ENCODE data around the gene LY6G5C. TPM values are rescaled to one million over a fixed set of nuclear protein-coding genes. Genes with fewer than 3 reads are reported as not detected.

LY6G5C gene
- total and polyA plus RNA-seq, 2 of the 13 experiments (the other 11 are each of a cell fraction or from before 2014, with no cell fraction given) = 0.33 to 0.55 TPM

DNA sequence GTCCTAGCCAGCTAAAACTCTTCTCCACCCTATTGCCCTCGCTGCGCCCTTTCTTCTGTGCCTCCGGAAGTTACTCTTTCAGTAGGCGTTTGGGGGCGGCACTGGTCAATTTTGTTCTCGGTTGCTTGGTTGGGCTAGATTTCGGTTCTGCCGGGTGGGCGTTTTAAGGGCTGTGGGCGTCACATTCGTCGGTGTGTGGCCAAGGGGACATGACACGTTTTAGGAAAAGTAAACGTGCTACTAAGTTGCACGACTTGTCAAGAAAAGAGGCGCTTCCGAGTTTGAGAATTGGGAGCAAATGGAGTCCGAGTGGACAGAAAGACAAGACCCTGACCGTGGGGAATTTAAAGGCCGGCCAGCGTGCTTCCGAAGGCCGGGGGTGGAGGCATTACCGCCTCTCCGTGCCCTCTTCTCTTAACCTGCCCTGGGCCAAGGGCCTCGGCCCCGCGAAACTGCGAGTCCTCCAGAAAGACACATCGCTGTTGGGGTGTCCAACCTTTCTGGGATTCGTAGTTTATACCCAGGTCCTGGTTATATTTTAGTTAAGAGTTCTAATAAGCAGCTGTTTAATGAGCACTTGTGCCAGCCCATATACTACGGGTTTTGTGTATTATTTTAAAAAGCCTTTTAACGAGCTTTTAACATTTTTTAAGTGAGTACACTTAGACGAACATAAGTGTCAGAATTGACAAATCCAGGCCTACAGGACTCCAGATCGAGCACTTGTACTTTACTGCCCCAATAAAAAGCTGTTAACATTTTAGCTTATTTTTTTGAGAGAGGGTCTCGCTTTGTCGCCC, 27.7 kb downstream of the LY6G5C start (continued):
- TF ChIP-seq, protein P1, sequence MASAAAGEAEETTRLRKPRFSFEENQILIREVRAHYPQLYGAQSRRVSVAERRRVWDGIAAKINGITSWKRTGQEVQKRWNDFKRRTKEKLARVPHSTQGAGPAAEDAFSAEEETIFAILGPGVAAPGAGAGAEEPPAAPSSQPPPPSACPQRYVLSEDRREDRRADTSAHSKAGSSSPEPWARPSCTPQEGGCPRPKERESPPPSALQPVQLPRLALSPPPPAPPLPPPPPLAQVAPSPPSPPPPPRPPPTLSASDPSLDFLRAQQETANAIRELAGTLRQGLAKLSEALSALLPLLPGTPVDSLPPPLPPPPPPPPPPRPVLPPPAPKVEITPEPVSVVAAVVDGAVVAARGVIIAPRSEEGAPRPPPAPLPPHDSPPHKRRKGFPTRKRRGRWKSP (CRISPR knock-in tag; IDR thresholded peaks at IDR 0.05) = no peak; the same call in 1 of the 2 replicates
- TF ChIP-seq SAFB2 (CRISPR knock-in tag; IDR thresholded peaks at IDR 0.05; ENCODE audit: borderline replicate concordance, low read depth) (no peak), KLF12 (CRISPR knock-in tag; IDR thresholded peaks at IDR 0.05; ENCODE audit: borderline replicate concordance) (no peak), SNRNP70 (IDR thresholded peaks at IDR 0.05; ENCODE audit: low read depth, low read length) (no peak), ZNF879 (CRISPR knock-in tag; IDR thresholded peaks at IDR 0.05) (no peak), SALL2 (CRISPR knock-in tag; IDR thresholded peaks at IDR 0.05) (peak; percentile 40), MEF2D (CRISPR knock-in tag; IDR thresholded peaks at IDR 0.05) (peak; percentile 37), ZNF30 (CRISPR knock-in tag; IDR thresholded peaks at IDR 0.05) (no peak), ZC3H4 (CRISPR knock-in tag; IDR thresholded peaks at IDR 0.05; ENCODE audit: borderline replicate concordance) (peak; percentile 49; the same call in 1 of the 2 replicates), ZFP36 (IDR thresholded peaks at IDR 0.05; ENCODE audit: borderline replicate concordance, low read depth, low read length, partially characterized antibody) (no peak), REXO4 (CRISPR knock-in tag; IDR thresholded peaks at IDR 0.05; ENCODE audit: borderline replicate concordance) (0 out of 2 replicates have a peak, but pooled peaks have one; percentile 9), GFI1 (CRISPR knock-in tag; IDR thresholded peaks at IDR 0.05; ENCODE audit: borderline replicate concordance) (no peak), HMG20B (CRISPR knock-in tag; conservative IDR thresholded peaks at IDR 0.05) (no peak), ZFYVE20 (CRISPR knock-in tag; IDR thresholded peaks at IDR 0.05; ENCODE audit: borderline replicate concordance, low read depth) (no peak), ZNF337 (CRISPR knock-in tag; IDR thresholded peaks at IDR 0.05; ENCODE audit: borderline replicate concordance, low read depth) (no peak)
- TF ChIP-seq, protein P2, sequence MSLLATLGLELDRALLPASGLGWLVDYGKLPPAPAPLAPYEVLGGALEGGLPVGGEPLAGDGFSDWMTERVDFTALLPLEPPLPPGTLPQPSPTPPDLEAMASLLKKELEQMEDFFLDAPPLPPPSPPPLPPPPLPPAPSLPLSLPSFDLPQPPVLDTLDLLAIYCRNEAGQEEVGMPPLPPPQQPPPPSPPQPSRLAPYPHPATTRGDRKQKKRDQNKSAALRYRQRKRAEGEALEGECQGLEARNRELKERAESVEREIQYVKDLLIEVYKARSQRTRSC (CRISPR knock-in tag; IDR thresholded peaks at IDR 0.05; ENCODE audit: low read depth) = 0 out of 2 replicates have a peak, but pooled peaks have one; percentile 10
- TF ChIP-seq, protein P3, sequence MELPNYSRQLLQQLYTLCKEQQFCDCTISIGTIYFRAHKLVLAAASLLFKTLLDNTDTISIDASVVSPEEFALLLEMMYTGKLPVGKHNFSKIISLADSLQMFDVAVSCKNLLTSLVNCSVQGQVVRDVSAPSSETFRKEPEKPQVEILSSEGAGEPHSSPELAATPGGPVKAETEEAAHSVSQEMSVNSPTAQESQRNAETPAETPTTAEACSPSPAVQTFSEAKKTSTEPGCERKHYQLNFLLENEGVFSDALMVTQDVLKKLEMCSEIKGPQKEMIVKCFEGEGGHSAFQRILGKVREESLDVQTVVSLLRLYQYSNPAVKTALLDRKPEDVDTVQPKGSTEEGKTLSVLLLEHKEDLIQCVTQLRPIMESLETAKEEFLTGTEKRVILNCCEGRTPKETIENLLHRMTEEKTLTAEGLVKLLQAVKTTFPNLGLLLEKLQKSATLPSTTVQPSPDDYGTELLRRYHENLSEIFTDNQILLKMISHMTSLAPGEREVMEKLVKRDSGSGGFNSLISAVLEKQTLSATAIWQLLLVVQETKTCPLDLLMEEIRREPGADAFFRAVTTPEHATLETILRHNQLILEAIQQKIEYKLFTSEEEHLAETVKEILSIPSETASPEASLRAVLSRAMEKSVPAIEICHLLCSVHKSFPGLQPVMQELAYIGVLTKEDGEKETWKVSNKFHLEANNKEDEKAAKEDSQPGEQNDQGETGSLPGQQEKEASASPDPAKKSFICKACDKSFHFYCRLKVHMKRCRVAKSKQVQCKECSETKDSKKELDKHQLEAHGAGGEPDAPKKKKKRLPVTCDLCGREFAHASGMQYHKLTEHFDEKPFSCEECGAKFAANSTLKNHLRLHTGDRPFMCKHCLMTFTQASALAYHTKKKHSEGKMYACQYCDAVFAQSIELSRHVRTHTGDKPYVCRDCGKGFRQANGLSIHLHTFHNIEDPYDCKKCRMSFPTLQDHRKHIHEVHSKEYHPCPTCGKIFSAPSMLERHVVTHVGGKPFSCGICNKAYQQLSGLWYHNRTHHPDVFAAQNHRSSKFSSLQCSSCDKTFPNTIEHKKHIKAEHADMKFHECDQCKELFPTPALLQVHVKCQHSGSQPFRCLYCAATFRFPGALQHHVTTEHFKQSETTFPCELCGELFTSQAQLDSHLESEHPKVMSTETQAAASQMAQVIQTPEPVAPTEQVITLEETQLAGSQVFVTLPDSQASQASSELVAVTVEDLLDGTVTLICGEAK (IDR thresholded peaks at IDR 0.05) = no peak
- TF ChIP-seq, protein P3 (CRISPR knock-in tag; IDR thresholded peaks at IDR 0.05) = no peak
